Liver (tissue), 9 donors: Measurements from ENCODE around the gene RREB1. TPM values are rescaled to one million over a fixed set of nuclear protein-coding genes. Genes with fewer than 3 reads are reported as not detected.
A peak's percentile ranks its signal among the peaks of the same experiment; 100 is the strongest.

Experiments used
- DNase-seq: peaks from one replicate; pipeline ENCODE4 v3.0.0-alpha.2; 2017; ENCODE audit warnings: low spot score
- H3K27ac ChIP-seq, 2 donors: one replicate each; pipeline ENCODE4 v1.7.0; 2013; ENCODE audit warnings: inconsistent platforms in 2 of 2, low read length in 2 of 2, control low read depth in 1 of 2, low read depth in 1 of 2, mild to moderate bottlenecking in 1 of 2
- H3K27me3 ChIP-seq, 4 donors: one replicate each; pipeline versions ENCODE4 v1.6.1 to v1.7.0; 2013; ENCODE audit warnings: low read length in 3 of 4, inconsistent platforms in 1 of 4, mild to moderate bottlenecking in 1 of 4, moderate library complexity in 1 of 4; ENCODE audit not compliant: control insufficient read depth in 4 of 4, insufficient read depth in 4 of 4
- H3K36me3 ChIP-seq, 4 donors: one replicate each; pipeline versions ENCODE4 v1.6.1 to v1.7.0; 2013; ENCODE audit warnings: low read length in 3 of 4, mild to moderate bottlenecking in 3 of 4, low read depth in 1 of 4, moderate library complexity in 1 of 4; ENCODE audit not compliant: control insufficient read depth in 4 of 4, insufficient read depth in 3 of 4
- H3K4me1 ChIP-seq, 4 donors: one replicate each; pipeline versions ENCODE4 v1.6.1 to v1.7.0; 2013; ENCODE audit warnings: low read length in 3 of 4, mild to moderate bottlenecking in 3 of 4, moderate library complexity in 1 of 4; ENCODE audit not compliant: control insufficient read depth in 4 of 4, insufficient read depth in 4 of 4
- H3K4me3 ChIP-seq, 3 donors: one replicate each; pipeline versions ENCODE4 v1.6.1 to v1.7.0; 2013; ENCODE audit warnings: low read length in 3 of 3, control low read depth in 1 of 3, low read depth in 1 of 3, mild to moderate bottlenecking in 1 of 3
- H3K9ac ChIP-seq, 2 donors: one replicate each; pipeline ENCODE4 v1.7.0; 2013; ENCODE audit warnings: low read length in 2 of 2, mild to moderate bottlenecking in 2 of 2, moderate library complexity in 2 of 2, control low read depth in 1 of 2, low read depth in 1 of 2
- H3K9me3 ChIP-seq, 4 donors: one replicate each; pipeline versions ENCODE4 v1.6.1 to v1.7.0; 2013; ENCODE audit warnings: low read length in 3 of 4; ENCODE audit not compliant: control insufficient read depth in 4 of 4
- EGR1 ChIP-seq, 2 donors: IDR thresholded peaks; 2 replicates each; pipeline ENCODE4 v1.6.1; 2016 to 2018; ENCODE audit warnings: antibody characterized with exemption in 2 of 2, low read depth in 2 of 2
- FOXA1 ChIP-seq: IDR thresholded peaks from 2 replicates; pipeline ENCODE4 v1.6.1; 2016; ENCODE audit warnings: antibody characterized with exemption
- FOXA2 ChIP-seq: IDR thresholded peaks from 2 replicates; pipeline ENCODE4 v1.6.1; 2016; ENCODE audit warnings: antibody characterized with exemption
- GABPA ChIP-seq, 2 donors: IDR thresholded peaks in 1 of 2; conservative IDR thresholded peaks in 1 of 2; 2 replicates each; pipeline ENCODE4 v1.6.1; 2016; ENCODE audit warnings: antibody characterized with exemption in 2 of 2, mild to moderate bottlenecking in 1 of 2, moderate library complexity in 1 of 2
- HNF4A ChIP-seq, 2 donors: conservative IDR thresholded peaks; 2 replicates each; pipeline ENCODE4 v1.6.1; 2016; ENCODE audit warnings: antibody characterized with exemption in 2 of 2, mild to moderate bottlenecking in 2 of 2
- HNF4G ChIP-seq: IDR thresholded peaks from 2 replicates; pipeline ENCODE4 v1.6.1; 2016; ENCODE audit warnings: antibody characterized with exemption
- JUND ChIP-seq, 2 donors: IDR thresholded peaks; 2 replicates each; pipeline ENCODE4 v1.6.1; 2016; ENCODE audit warnings: antibody characterized with exemption in 2 of 2
- NR2F2 ChIP-seq: IDR thresholded peaks from 2 replicates; pipeline ENCODE4 v1.6.1; 2016; ENCODE audit warnings: antibody characterized with exemption
- RAD21 ChIP-seq, 2 donors: IDR thresholded peaks; 2 replicates each; pipeline ENCODE4 v1.6.1; 2016; ENCODE audit warnings: antibody characterized with exemption in 2 of 2, mild to moderate bottlenecking in 2 of 2
- RXRA ChIP-seq, 2 donors: IDR thresholded peaks; 2 replicates each; pipeline ENCODE4 v1.6.1; 2017 to 2018; ENCODE audit warnings: antibody characterized with exemption in 2 of 2, mild to moderate bottlenecking in 1 of 2
- SP1 ChIP-seq: IDR thresholded peaks from 2 replicates; pipeline ENCODE4 v1.6.1; 2018; ENCODE audit warnings: antibody characterized with exemption, mild to moderate bottlenecking
- TAF1 ChIP-seq: conservative IDR thresholded peaks from 2 replicates; pipeline ENCODE4 v1.6.1; 2016; ENCODE audit warnings: antibody characterized with exemption, mild to moderate bottlenecking
- YY1 ChIP-seq: IDR thresholded peaks from 2 replicates; pipeline ENCODE4 v1.6.1; 2016; ENCODE audit warnings: antibody characterized with exemption, mild to moderate bottlenecking
- WGBS: extraction: QIAGEN DNeasy Blood & Tissue Kit; methylation state at CpG from one replicate; pipeline ENCODE4 v1.1.7; 2013; 5-methylcytosine and 5-hydroxymethylcytosine counted together
- polyA plus RNA-seq, 2 donors: library from polyadenylated mRNA; stranded (reverse) in 1 of 2; unstranded in 1 of 2; fragments of 200-250 nt in 1 of 2; fragments of >200 nt in 1 of 2; fragmentation: Nextera tagmentation in 1 of 2; extraction: Ambion mirVana in 1 of 2; gene quantifications; one replicate each; pipeline versions ENCODE4 v1.2.1 to v1.2.3, GENCODE V29; 2013 to 2015
- total RNA-seq, 2 donors: library from RNA; depleted of rRNA; stranded (reverse); fragments of >200 nt; gene quantifications; one replicate each; pipeline ENCODE4 v1.2.3, GENCODE V29; 2014
- TF ChIP-seq, protein P1 (sequence below): fragments of 150-350 bp; IDR thresholded peaks from 2 replicates; pipeline ENCODE4 v1.5.1; 2017; ENCODE audit warnings: improper control_type of control experiment, low read depth, low read length; ENCODE audit not compliant: missing input control
- TF ChIP-seq, protein P2 (sequence below): IDR thresholded peaks from 2 replicates; pipeline ENCODE4 v1.6.1; 2016; ENCODE audit warnings: antibody characterized with exemption, mild to moderate bottlenecking
- TF ChIP-seq, protein P3 (sequence below): IDR thresholded peaks from 2 replicates; pipeline ENCODE4 v1.6.1; 2016; ENCODE audit warnings: antibody characterized with exemption
- TF ChIP-seq, protein P4 (sequence below): IDR thresholded peaks from 2 replicates; pipeline ENCODE4 v1.6.1; 2016; ENCODE audit warnings: antibody characterized with exemption
- TF ChIP-seq, protein P5 (sequence below): IDR thresholded peaks from 2 replicates; pipeline ENCODE4 v1.6.1; 2016; ENCODE audit warnings: antibody characterized with exemption
- donor health status: healthy.
- donor health status: healthy.
- donor health status: healthy.
- donor health status: healthy.
- donor health status: healthy.

RREB1 gene
- total and polyA plus RNA-seq, 4 donors = 10.1 to 28.9 (median 17.3) TPM

DNA sequence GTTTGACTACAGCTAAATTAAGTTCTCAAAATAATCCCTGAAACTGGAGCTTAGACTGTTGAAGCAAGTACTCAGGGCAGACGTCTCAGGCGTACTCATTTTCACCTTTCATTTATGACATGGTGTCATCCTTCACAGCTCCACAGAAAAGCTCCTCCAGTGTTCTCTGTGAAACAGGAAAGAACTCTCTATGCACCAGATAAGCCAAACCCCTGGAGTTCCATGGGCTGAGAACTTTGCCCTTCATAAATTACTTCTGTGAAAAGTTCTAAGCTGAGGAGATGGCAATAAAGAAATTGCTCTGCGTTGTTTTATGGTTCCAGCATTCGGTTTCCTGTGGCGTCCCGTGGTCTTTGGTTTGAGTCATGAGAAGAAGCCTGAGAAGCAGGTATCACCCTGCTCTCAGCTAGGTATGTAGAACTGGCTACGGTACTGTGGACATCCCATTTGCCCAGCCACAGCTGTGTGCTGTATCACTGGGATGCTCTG is 20.2 kb upstream of the RREB1 start:
- no peak for DNase-seq
- Histone ChIP-seq H3K27me3 (no peaks in the 10 kb centered on the region), H3K4me3 (no peak overlapping the region), H3K4me1 (peaks cover 0 to 9% (median 6%) of the 10 kb centered on the region in 4 donors), H3K9ac (peak overlapping the region in 1 of 2 donors; percentile 62), H3K9me3 (no peaks in the 10 kb centered on the region), H3K36me3 (no peaks in the 10 kb centered on the region), H3K27ac (peak overlapping the region in 1 of 2 donors; percentile 54)
- whole genome bisulfite sequencing = 78% methylated on average over 7 of the region's 7 CpGs
- TF ChIP-seq HNF4G (no peak), SP1 (no peak), EGR1 (IDR thresholded peaks at IDR 0.05; ENCODE audit: low read depth in 2 of 2) (no peak), JUND (IDR thresholded peaks at IDR 0.05) (no peak), YY1 (no peak), FOXA1 (no peak), TAF1 (no peak), RXRA (IDR thresholded peaks at IDR 0.05) (no peak), RAD21 (IDR thresholded peaks at IDR 0.05) (no peak), GABPA (IDR thresholded peaks at IDR 0.05 in 1 of 2, conservative IDR thresholded peaks at IDR 0.05 in 1 of 2) (no peak), FOXA2 (no peak), NR2F2 (no peak), HNF4A (conservative IDR thresholded peaks at IDR 0.05) (no peak)
- TF ChIP-seq, protein P1, sequence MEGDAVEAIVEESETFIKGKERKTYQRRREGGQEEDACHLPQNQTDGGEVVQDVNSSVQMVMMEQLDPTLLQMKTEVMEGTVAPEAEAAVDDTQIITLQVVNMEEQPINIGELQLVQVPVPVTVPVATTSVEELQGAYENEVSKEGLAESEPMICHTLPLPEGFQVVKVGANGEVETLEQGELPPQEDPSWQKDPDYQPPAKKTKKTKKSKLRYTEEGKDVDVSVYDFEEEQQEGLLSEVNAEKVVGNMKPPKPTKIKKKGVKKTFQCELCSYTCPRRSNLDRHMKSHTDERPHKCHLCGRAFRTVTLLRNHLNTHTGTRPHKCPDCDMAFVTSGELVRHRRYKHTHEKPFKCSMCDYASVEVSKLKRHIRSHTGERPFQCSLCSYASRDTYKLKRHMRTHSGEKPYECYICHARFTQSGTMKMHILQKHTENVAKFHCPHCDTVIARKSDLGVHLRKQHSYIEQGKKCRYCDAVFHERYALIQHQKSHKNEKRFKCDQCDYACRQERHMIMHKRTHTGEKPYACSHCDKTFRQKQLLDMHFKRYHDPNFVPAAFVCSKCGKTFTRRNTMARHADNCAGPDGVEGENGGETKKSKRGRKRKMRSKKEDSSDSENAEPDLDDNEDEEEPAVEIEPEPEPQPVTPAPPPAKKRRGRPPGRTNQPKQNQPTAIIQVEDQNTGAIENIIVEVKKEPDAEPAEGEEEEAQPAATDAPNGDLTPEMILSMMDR = no peak
- TF ChIP-seq, protein P2, sequence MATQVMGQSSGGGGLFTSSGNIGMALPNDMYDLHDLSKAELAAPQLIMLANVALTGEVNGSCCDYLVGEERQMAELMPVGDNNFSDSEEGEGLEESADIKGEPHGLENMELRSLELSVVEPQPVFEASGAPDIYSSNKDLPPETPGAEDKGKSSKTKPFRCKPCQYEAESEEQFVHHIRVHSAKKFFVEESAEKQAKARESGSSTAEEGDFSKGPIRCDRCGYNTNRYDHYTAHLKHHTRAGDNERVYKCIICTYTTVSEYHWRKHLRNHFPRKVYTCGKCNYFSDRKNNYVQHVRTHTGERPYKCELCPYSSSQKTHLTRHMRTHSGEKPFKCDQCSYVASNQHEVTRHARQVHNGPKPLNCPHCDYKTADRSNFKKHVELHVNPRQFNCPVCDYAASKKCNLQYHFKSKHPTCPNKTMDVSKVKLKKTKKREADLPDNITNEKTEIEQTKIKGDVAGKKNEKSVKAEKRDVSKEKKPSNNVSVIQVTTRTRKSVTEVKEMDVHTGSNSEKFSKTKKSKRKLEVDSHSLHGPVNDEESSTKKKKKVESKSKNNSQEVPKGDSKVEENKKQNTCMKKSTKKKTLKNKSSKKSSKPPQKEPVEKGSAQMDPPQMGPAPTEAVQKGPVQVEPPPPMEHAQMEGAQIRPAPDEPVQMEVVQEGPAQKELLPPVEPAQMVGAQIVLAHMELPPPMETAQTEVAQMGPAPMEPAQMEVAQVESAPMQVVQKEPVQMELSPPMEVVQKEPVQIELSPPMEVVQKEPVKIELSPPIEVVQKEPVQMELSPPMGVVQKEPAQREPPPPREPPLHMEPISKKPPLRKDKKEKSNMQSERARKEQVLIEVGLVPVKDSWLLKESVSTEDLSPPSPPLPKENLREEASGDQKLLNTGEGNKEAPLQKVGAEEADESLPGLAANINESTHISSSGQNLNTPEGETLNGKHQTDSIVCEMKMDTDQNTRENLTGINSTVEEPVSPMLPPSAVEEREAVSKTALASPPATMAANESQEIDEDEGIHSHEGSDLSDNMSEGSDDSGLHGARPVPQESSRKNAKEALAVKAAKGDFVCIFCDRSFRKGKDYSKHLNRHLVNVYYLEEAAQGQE = no peak
- TF ChIP-seq, protein P3, sequence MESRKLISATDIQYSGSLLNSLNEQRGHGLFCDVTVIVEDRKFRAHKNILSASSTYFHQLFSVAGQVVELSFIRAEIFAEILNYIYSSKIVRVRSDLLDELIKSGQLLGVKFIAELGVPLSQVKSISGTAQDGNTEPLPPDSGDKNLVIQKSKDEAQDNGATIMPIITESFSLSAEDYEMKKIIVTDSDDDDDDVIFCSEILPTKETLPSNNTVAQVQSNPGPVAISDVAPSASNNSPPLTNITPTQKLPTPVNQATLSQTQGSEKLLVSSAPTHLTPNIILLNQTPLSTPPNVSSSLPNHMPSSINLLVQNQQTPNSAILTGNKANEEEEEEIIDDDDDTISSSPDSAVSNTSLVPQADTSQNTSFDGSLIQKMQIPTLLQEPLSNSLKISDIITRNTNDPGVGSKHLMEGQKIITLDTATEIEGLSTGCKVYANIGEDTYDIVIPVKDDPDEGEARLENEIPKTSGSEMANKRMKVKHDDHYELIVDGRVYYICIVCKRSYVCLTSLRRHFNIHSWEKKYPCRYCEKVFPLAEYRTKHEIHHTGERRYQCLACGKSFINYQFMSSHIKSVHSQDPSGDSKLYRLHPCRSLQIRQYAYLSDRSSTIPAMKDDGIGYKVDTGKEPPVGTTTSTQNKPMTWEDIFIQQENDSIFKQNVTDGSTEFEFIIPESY = no peak
- TF ChIP-seq, protein P4, sequence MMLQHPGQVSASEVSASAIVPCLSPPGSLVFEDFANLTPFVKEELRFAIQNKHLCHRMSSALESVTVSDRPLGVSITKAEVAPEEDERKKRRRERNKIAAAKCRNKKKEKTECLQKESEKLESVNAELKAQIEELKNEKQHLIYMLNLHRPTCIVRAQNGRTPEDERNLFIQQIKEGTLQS = no peak
- TF ChIP-seq, protein P5, sequence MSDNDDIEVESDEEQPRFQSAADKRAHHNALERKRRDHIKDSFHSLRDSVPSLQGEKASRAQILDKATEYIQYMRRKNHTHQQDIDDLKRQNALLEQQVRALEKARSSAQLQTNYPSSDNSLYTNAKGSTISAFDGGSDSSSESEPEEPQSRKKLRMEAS = no peak
